GM18873 (cell line): ENCODE measurements around the gene PAQR9.
A peak's percentile ranks its signal among the peaks of the same experiment; 100 is the strongest.

Experiments used
- ATAC-seq: cut with Tn5 transposase; IDR thresholded peaks from one replicate; pipeline ENCODE4 v1.9.1; 2021; ENCODE audit warnings: mild to moderate bottlenecking, moderate library complexity, moderate number of reproducible peaks; ENCODE audit not compliant: unreplicated experiment, low FRiP score

The PAQR9 gene

DNA sequence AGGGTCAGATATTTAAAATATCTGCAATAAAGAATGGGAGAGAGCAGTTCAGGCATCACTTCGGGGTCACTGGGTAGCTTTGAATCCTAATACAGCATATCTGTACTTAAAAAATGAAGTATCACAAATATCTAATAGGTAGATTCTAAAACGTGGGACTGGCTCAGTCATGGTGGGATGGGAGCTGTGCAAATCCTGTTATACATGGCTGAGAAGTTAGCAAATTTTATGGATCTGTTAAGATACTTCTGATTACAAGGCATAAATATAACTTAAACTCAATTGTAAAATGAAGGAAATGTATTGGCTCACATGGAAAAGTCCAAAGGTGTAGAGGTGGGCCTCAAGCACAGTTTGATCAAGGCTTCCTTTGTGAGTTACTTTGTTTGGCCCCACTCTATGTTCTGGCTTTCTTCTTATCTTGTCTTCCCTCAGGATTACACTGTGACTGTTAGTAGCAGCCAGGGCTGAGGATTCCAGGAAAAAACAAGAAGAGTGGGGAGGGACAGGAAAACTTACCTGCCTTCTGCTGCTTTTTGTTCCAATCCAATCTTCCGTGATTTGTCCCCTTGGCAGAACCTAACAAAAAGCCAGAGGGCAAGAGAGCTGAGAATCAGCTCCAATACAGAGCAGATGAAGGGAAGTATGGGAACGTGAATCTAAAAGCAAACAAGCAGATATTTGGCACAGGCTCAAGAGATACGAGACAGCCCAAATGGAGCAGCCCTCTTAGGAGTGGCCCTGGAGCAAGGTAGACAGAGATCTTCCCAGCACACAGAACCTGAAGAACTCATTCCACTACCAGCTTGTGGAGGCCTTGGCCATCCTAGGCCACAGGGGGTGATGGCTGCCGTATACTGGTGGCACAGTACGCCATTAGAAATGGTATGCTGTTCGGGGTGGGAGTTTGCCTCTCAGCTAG is 10.9 kb downstream of the PAQR9 start:
- ATAC-seq = no peak

DNA sequence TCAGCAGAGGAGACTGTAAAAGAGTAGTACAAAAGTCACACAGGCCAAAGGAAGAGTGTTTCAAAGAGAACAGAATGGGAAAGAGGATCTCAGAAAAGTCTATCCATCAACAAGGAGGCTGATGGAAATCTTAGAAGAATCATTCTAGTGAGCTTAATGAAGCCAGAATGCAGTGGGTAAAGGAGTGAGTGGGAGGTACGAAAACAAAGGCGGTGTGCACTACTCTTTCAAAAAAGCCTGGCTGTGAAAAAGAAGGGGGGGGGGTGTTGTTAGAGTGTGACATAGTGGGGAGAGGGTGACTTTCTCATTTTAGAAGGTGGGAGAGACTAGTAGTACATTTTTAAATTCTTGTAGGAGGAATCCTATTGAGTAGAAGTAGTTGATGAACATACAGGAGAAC is 11.7 kb downstream of the PAQR9 start:
- no peak for ATAC-seq

DNA sequence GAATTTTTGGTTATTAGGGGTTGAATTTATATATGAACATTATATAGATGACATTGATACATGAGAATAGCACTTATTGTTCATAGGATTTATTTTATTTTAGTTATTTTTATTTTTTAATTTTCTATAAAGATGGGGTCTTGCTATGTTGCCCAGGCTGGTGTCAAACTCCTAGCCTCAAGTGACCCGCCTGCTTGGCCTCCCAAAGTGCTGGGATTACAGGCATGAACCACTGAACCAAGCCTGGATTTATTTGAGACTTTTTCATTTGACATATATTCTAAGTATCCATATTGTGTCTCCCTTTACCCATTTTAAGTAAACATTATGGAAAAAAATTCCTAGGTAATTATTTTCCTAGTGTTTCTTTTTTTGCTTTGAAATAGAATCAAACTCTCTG is 12.5 kb downstream of the PAQR9 start:
- ATAC-seq = no peak

DNA sequence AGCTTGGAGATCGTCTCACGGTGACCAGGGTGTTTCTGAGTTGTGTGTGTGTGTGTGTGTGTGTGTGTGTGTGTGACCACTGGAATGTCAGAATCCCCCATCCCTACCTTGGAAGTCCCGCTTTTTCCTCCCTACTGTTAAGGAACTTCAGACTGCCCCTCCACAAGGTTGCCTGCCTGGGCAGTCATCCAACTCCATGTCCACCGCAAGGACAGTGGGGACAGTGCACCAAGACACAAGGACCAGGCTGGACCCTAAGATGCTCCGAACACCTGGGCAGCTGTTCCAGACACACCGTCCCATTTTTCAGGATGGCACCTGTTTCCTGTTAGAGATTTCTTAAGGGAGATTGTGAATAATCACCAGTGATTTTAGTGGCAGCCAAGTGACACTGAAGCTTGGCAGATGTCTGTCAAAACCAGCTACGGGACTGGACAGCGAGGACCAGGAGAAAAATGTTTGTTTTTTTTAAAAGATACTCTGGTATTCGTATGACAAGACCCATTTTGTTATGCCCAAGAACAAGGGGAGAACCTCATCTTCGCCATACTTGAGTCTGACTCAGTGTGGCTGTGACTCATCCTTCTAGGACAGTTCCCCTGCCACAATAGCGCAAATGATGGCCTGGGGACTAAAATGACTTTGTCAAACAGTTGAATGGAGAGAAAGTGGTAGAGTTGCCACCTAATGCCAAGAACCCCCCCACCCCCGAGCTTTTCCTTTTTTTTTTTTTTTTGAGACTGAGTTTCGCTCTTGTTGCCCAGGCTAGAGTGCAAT is 15.5 kb downstream of the PAQR9 start:
- no peak for ATAC-seq

DNA sequence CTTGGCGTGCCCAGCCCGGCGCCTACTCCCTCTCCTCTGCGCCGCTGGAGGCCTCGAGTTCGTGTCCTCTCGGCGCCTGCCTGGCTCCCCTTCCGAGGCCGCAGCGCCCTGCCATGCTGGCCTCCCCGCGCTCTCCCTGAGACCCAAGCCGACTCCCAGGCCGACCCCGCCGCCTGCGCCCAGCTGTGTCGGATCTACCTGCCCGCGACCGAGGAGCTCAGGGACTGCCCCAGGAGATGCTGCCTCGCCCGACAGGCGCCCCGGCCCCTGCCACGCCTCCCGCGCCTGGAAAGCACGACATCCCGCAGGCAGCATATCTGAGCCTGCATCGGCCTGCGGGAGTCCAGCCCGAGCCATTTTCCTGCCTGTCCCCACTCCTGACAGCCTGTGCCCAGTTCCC is 16.1 kb downstream of the PAQR9 start:
- no peak for ATAC-seq

DNA sequence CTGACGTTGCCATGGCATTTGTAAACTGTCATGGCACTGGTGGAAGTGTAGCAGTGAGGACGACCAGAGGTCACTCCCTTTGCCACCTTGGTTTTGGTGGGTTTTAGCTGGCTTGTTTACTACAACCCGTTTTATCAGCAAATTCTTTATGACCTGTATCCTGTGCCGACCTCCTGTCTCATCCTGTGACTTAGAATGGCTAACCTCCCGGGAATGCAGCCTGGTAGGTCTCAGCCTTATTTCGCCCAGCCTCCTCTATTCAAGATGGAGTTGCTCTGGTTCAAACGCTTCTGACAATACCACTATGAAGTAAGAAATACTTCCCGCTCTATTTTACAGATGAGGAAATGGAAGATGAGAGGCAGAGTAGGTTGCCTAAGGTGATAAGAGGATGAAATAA is 16.6 kb downstream of the PAQR9 start:
- no peak for ATAC-seq

DNA sequence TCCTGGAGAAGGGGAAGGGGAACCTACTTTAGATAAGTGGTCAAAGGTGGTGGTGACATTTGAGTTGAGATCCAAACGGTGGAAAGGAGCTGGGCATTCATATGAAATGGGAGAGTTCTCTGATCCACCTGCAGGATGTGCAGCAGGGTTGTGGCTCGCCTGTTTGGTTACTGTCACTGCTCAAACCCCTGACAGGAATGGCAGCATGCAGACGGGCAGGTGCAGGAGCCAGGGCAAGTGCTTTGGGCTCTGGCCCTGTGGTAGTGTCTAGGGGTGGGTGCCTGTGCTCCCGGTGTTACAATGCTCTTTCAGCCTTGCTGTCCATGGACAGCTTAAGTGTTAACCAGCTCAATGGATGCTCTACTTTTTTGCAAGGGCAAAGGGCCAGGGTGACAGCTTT is 18.5 kb downstream of the PAQR9 start:
- ATAC-seq = no peak

- ATAC-seq = peak; percentile 76
Measured at GRCh38 chr3:142944342-142944741, 19.1 kb downstream of the PAQR9 start.

- no peak for ATAC-seq
Measured at GRCh38 chr3:142943870-142944269, 19.6 kb downstream of the PAQR9 start.

GRCh38 chr3:142943349-142943748 is 20.1 kb downstream of the PAQR9 start:
- ATAC-seq = no peak

GRCh38 chr3:142941373-142942123 is 21.9 kb downstream of the PAQR9 start:
- no peak for ATAC-seq

- ATAC-seq = no peak
Measured at GRCh38 chr3:142940472-142940871, 23.0 kb downstream of the PAQR9 start.

- no peak for ATAC-seq
Measured at GRCh38 chr3:142940000-142940399, 23.5 kb downstream of the PAQR9 start.

- no peak for ATAC-seq
Measured at GRCh38 chr3:142935963-142936362, 27.5 kb downstream of the PAQR9 start.

GRCh38 chr3:142934887-142935269 is 28.6 kb downstream of the PAQR9 start:
- ATAC-seq = no peak

DNA sequence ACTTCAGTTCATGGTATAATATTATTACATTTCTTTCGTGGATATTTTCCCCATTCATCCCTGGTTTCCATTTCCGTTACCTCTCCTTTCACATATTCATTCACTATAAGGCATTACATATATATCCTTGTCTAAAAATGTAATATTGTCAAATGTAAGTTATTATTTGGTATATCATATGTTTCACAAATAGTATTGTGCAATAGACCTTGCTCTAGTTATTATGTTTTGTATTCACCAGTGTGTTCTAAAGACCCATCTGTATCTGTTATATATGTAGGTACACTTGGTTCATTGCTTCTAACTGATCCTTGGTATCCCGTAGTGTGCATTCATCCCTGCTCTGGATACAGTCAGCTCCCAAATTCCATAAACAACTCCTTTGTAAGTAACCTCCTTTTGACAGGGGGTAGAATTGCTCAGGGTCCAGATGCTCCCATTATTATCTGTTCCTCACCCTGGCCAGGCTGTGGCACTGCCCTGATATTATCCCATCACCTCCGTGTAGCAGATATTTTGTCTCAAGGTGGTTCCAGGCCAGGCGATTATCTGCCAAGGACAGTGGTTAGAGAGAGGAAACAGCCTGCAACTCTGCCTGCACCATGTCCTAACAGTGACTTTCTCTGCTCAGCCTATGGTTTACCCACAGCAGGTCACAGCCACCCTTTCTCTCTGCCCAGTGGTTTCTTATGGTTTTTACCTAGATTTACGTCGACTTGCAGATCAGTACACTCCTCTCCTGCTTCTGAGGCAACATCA is 29.2 kb downstream of the PAQR9 start:
- no peak for ATAC-seq

DNA sequence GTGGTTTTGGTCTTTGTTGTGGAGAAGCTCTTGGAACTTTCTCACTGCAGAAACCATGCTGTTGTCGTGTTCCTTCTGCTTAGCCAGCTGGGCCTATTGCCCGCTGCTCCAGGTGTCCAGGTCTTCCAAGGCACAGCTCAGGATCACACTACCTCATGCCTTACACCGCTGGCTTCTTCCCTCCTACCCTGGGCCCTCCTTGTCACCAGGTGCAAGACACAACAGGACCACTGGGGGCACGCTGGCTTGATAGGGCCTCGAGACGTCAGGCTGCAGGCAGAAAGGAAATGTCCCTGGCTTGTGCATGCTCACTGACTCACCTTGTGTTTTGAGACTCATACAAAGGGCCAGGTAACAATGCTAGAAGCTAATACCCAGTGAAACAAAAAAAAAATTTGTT is 32.3 kb downstream of the PAQR9 start:
- ATAC-seq = peak; percentile 87

- no peak for ATAC-seq
Measured at GRCh38 chr3:142930463-142930862, 33.0 kb downstream of the PAQR9 start.

DNA sequence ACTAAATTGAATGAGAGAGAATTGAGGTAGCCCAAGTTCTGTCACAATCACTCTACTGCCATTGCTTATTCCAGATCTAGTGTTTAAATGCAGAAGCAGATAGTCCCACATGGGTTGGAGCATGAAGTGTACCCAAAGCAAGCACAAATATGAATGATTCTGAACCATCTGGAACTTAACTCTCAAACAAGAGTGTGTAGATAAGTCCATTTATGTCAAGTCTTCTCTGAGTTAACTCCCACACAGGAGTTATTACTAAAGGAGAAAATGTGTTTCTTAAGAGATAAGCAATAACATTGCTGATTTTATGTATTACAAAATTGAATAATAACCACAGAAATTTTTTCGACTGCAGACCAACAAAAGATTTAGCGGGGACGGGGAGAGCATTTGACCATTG is 33.6 kb downstream of the PAQR9 start:
- ATAC-seq = no peak

GRCh38 chr3:142929109-142929508 is 34.4 kb downstream of the PAQR9 start:
- ATAC-seq = no peak
